Right cardiac atrium (tissue), 5 donors: ENCODE data around the gene PHKG2. TPM values are rescaled to one million over a fixed set of nuclear protein-coding genes. Genes with fewer than 3 reads are reported as not detected.
A peak's percentile ranks its signal among the peaks of the same experiment; 100 is the strongest.
"Not testable (repeated sequence)": the region's sequence is repeated elsewhere in the genome, so short reads cannot be mapped to it uniquely, and the experiment has no call there.

Source experiments
- ATAC-seq, 2 donors: fragments of 200-7000 bp; cut with Tn5 transposase; one replicate each; pipeline versions ENCODE4 v1.8.0 to v1.9.1; 2020; ENCODE audit warnings: moderate library complexity in 2 of 2, mild to moderate bottlenecking in 1 of 2
- DNase-seq, 3 donors: peaks; one replicate each; pipeline ENCODE4 v3.0.0-alpha.2; 2020
- H3K27ac ChIP-seq: one replicate; pipeline ENCODE4 v1.5.1; 2013; ENCODE audit warnings: mild to moderate bottlenecking, low read length, control low read depth, moderate library complexity
- H3K27me3 ChIP-seq: one replicate; pipeline ENCODE4 v1.6.1; 2013; ENCODE audit not compliant: control insufficient read depth, insufficient read depth
- H3K4me1 ChIP-seq: one replicate; pipeline ENCODE4 v1.6.1; 2013; ENCODE audit warnings: low read length; ENCODE audit not compliant: control insufficient read depth, insufficient read depth
- H3K4me3 ChIP-seq: one replicate; pipeline ENCODE4 v1.5.1; 2013; ENCODE audit warnings: low read length, control low read depth
- H3K9me3 ChIP-seq: one replicate; pipeline ENCODE4 v1.6.1; 2013; ENCODE audit warnings: low read length; ENCODE audit not compliant: control insufficient read depth
- WGBS: extraction: QIAGEN DNeasy Blood & Tissue Kit; methylation state at CpG from one replicate; pipeline ENCODE4 v1.1.7; 2013; 5-methylcytosine and 5-hydroxymethylcytosine counted together
- intact Hi-C, 4 donors: fragments of 100-400 bp; cut with DNase I; formaldehyde crosslinking; loops; one replicate each; pipeline versions ENCODE4 v1.11.0 to v1.14.0; 2022 to 2023
- long read RNA-seq, 4 donors: library from polyadenylated mRNA; unstranded; transcript quantifications; one replicate each; pipeline ENCODE4 v2.0.0, GENCODE V29; 2020 to 2021
- polyA plus RNA-seq: library from polyadenylated mRNA; stranded (reverse); fragments of 200-250 nt; gene quantifications from one replicate; pipeline ENCODE4 v1.2.3, GENCODE V29; 2013
- total RNA-seq, 4 donors: library from RNA; stranded (reverse); fragmentation: NEBNext Ultra II Directional; extraction: Animal tissue kit (Norgen Biotek cat#: 25700); gene quantifications; one replicate each; pipeline ENCODE4 v1.2.1, GENCODE V29; 2021
- donor health status: healthy with polysubstance abuse.
- donor health status: DM: no; HTN: yes; CAD: no.
- donor health status: DM: no; HTN: no; CAD: no.
- donor health status: DM: no; HTN: yes; CAD: no; lungs with severe emphysema.
- donor health status: DM: yes; HTN: yes; CAD: no.

PHKG2 gene
- total RNA-seq (10 to 100 TPM; 17.3 to 22.2 (median 18.7) TPM), polyA plus RNA-seq (23.6 TPM)
- long read RNA-seq, donor 1, full-length matches to known transcripts: 23 of 30 reads
- long read RNA-seq, donor 1, partial matches to known transcripts: 1 of 30 reads
- long read RNA-seq, donor 1, other reads (novel, unspliced or antisense): 6 of 30 reads
- long read RNA-seq, donor 2, full-length matches to known transcripts: 20 of 27 reads
- long read RNA-seq, donor 2, partial matches to known transcripts: 2 of 27 reads
- long read RNA-seq, donor 2, other reads (novel, unspliced or antisense): 5 of 27 reads
- long read RNA-seq, donor 3, full-length matches to known transcripts: 49 of 60 reads
- long read RNA-seq, donor 3, partial matches to known transcripts: 2 of 60 reads
- long read RNA-seq, donor 3, other reads (novel, unspliced or antisense): 9 of 60 reads
- long read RNA-seq, donor 4, full-length matches to known transcripts: 23 of 27 reads
- long read RNA-seq, donor 4, partial matches to known transcripts: 1 of 27 reads
- long read RNA-seq, donor 4, other reads (novel, unspliced or antisense): 3 of 27 reads

GRCh38 chr16:30747799-30748633, at the start of gene PHKG2:
Gene PHKG2, plus strand, starts transcription at chr16:30748425. Its CDS starts 396 bp downstream, at chr16:30748821.
- DNase-seq (peak; percentile 100), ATAC-seq (peak; percentile 98 to 99)
- WGBS: 3% methylated on average over 60 of the region's 60 CpGs
- Histone ChIP-seq H3K27ac (peak within 1 kb of the TSS; percentile 85), H3K4me1 (no peaks in the 10 kb centered on the region), H3K4me3 (peak within 1 kb of the TSS; percentile 94), H3K9me3 (no peaks in the 10 kb centered on the region), H3K27me3 (no peaks in the 10 kb centered on the region)
- intact Hi-C loops: no loop called here

- peaks cover 2% of the 10 kb centered on the region for H3K4me1 ChIP-seq
- peak within 1 kb of the TSS; percentile 98 for H3K27ac ChIP-seq
- intact Hi-C loops: no loop called here
- DNase-seq (peak; percentile 91 to 95 (median 95)), ATAC-seq (peak; percentile 82 to 85)
- H3K4me3 ChIP-seq: peak within 1 kb of the TSS; percentile 85
- H3K27me3 ChIP-seq: no peaks in the 10 kb centered on the region
- H3K9me3 ChIP-seq: no peaks in the 10 kb centered on the region
- WGBS: under 1% methylated on average over 57 of the region's 57 CpGs
These were observed 49.2 kb upstream of the PHKG2 start, which contains the start of gene SRCAP for GRCh38 chr16:30698816-30699614. Gene SRCAP, plus strand, starts transcription at chr16:30699171. Its CDS starts 1,654 bp downstream, at chr16:30700825.

GRCh38 chr16:30699615-30700099, 48.6 kb upstream of the PHKG2 start:
- ATAC-seq: no peak
- H3K4me1 ChIP-seq: peaks cover 2% of the 10 kb centered on the region
- DNase-seq: no peak
- H3K27me3 ChIP-seq: no peaks in the 10 kb centered on the region
- intact Hi-C loops: loop anchor here in 1 of 4 donors (5.0 to 10.0 kb wide), 2 partner anchors 38 to 65 kb away; partner anchors contain the start of genes CFAP119 and RNF40
- no peaks in the 10 kb centered on the region for H3K9me3 ChIP-seq
- WGBS: 41% methylated on average over 8 of the region's 8 CpGs
- H3K4me3 ChIP-seq: peak overlapping the region; percentile 85
- H3K27ac ChIP-seq: peak overlapping the region; percentile 91

- 24% methylated on average over 9 of the region's 9 CpGs for WGBS
- peaks cover 2% of the 10 kb centered on the region for H3K4me1 ChIP-seq
- no peak overlapping the region for H3K4me3 ChIP-seq
- H3K27me3 ChIP-seq: no peaks in the 10 kb centered on the region
- intact Hi-C loops: loop anchor here in 1 of 4 donors (5.0 to 10.0 kb wide), 2 partner anchors 37 to 64 kb away; partner anchors contain the start of genes CFAP119 and RNF40
- no peaks in the 10 kb centered on the region for H3K9me3 ChIP-seq
- peak; percentile 50 to 86 (median 82) for DNase-seq
- ATAC-seq: no peak
- no peak overlapping the region for H3K27ac ChIP-seq
These were observed 47.7 kb upstream of the PHKG2 start for GRCh38 chr16:30700491-30700890.

- Histone ChIP-seq H3K27ac (no peak overlapping the region), H3K27me3 (no peaks in the 10 kb centered on the region), H3K9me3 (no peaks in the 10 kb centered on the region), H3K4me1 (peaks cover 2% of the 10 kb centered on the region), H3K4me3 (no peak overlapping the region)
- intact Hi-C loops: loop anchor here in 1 of 4 donors (5.0 to 10.0 kb wide), 2 partner anchors 36 to 64 kb away; partner anchors contain the start of genes CFAP119 and RNF40
- 63% methylated on average over 5 of the region's 5 CpGs for WGBS
- ATAC-seq (no peak), DNase-seq (no peak)
These were observed 47.3 kb upstream of the PHKG2 start for GRCh38 chr16:30700971-30701370.

- H3K4me3 ChIP-seq, H3K27ac ChIP-seq, H3K4me1 ChIP-seq, H3K27me3 ChIP-seq, DNase-seq, H3K9me3 ChIP-seq, ATAC-seq: not testable (repeated sequence)
- 92% methylated on average over 12 of the region's 12 CpGs for WGBS
- intact Hi-C loops: loop anchor here in 1 of 4 donors (5.0 to 10.0 kb wide), 2 partner anchors 34 to 62 kb away; partner anchors contain the start of genes CFAP119 and RNF40
These were observed 45.2 kb upstream of the PHKG2 start for GRCh38 chr16:30703071-30703470.

- DNase-seq (peak in 1 of 3 donors; percentile 43), ATAC-seq (no peak)
- H3K27me3 ChIP-seq: no peaks in the 10 kb centered on the region
- peaks cover 2% of the 10 kb centered on the region for H3K4me1 ChIP-seq
- intact Hi-C loops: loop anchor here in 1 of 4 donors (5.0 to 10.0 kb wide), 2 partner anchors 33 to 61 kb away; partner anchors contain the start of genes CFAP119 and RNF40
- no peaks in the 10 kb centered on the region for H3K9me3 ChIP-seq
- WGBS: 94% methylated on average over 10 of the region's 10 CpGs
- no peak overlapping the region for H3K27ac ChIP-seq
- H3K4me3 ChIP-seq: no peak overlapping the region
These were observed 44.3 kb upstream of the PHKG2 start for GRCh38 chr16:30703971-30704370.

GRCh38 chr16:30706046-30706445, 42.2 kb upstream of the PHKG2 start:
- DNase-seq: no peak
- no peaks in the 10 kb centered on the region for H3K9me3 ChIP-seq
- ATAC-seq: no peak
- H3K4me3 ChIP-seq: no peak overlapping the region
- no peaks in the 10 kb centered on the region for H3K4me1 ChIP-seq
- intact Hi-C loops: loop anchor here in 1 of 4 donors (10.0 kb wide), 1 partner anchor 59 kb away; the partner anchor contains the start of genes CFAP119 and RNF40
- no peak overlapping the region for H3K27ac ChIP-seq
- 91% methylated on average over 6 of the region's 6 CpGs for WGBS
- H3K27me3 ChIP-seq: no peaks in the 10 kb centered on the region

GRCh38 chr16:30710971-30711370, 37.3 kb upstream of the PHKG2 start:
- Histone ChIP-seq H3K9me3 (no peaks in the 10 kb centered on the region), H3K4me3 (no peak overlapping the region), H3K27ac (no peak overlapping the region), H3K4me1 (no peaks in the 10 kb centered on the region), H3K27me3 (no peaks in the 10 kb centered on the region)
- ATAC-seq (no peak), DNase-seq (no peak)
- WGBS: 89% methylated on average over 4 of the region's 4 CpGs
- intact Hi-C loops: no loop called here

- intact Hi-C loops: no loop called here
- H3K27me3 ChIP-seq: no peaks in the 10 kb centered on the region
- H3K4me3 ChIP-seq: no peak overlapping the region
- ATAC-seq (no peak), DNase-seq (no peak)
- no peak overlapping the region for H3K27ac ChIP-seq
- H3K9me3 ChIP-seq: no peaks in the 10 kb centered on the region
- WGBS: 96% methylated on average over 1 of the region's 1 CpG
- H3K4me1 ChIP-seq: no peaks in the 10 kb centered on the region
These were observed 36.5 kb upstream of the PHKG2 start for GRCh38 chr16:30711712-30712111.
